Stimulated activated CD4-positive, alpha-beta T cell treated with anti-CD3 and anti-CD28 coated beads, Interleukin-12 subunit alpha, Interleukin-12 subunit beta, amount 100 ng/mL, for 48 hours (primary cell): ENCODE results near the gene DHTKD1.

Experiments
- DNase-seq, 3 donors: peaks; one replicate each; pipeline ENCODE4 v3.0.0-alpha.2; 2020; ENCODE audit warnings: low read depth in 2 of 3, low spot score in 1 of 3

The DHTKD1 gene, protein sequence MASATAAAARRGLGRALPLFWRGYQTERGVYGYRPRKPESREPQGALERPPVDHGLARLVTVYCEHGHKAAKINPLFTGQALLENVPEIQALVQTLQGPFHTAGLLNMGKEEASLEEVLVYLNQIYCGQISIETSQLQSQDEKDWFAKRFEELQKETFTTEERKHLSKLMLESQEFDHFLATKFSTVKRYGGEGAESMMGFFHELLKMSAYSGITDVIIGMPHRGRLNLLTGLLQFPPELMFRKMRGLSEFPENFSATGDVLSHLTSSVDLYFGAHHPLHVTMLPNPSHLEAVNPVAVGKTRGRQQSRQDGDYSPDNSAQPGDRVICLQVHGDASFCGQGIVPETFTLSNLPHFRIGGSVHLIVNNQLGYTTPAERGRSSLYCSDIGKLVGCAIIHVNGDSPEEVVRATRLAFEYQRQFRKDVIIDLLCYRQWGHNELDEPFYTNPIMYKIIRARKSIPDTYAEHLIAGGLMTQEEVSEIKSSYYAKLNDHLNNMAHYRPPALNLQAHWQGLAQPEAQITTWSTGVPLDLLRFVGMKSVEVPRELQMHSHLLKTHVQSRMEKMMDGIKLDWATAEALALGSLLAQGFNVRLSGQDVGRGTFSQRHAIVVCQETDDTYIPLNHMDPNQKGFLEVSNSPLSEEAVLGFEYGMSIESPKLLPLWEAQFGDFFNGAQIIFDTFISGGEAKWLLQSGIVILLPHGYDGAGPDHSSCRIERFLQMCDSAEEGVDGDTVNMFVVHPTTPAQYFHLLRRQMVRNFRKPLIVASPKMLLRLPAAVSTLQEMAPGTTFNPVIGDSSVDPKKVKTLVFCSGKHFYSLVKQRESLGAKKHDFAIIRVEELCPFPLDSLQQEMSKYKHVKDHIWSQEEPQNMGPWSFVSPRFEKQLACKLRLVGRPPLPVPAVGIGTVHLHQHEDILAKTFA

DNA sequence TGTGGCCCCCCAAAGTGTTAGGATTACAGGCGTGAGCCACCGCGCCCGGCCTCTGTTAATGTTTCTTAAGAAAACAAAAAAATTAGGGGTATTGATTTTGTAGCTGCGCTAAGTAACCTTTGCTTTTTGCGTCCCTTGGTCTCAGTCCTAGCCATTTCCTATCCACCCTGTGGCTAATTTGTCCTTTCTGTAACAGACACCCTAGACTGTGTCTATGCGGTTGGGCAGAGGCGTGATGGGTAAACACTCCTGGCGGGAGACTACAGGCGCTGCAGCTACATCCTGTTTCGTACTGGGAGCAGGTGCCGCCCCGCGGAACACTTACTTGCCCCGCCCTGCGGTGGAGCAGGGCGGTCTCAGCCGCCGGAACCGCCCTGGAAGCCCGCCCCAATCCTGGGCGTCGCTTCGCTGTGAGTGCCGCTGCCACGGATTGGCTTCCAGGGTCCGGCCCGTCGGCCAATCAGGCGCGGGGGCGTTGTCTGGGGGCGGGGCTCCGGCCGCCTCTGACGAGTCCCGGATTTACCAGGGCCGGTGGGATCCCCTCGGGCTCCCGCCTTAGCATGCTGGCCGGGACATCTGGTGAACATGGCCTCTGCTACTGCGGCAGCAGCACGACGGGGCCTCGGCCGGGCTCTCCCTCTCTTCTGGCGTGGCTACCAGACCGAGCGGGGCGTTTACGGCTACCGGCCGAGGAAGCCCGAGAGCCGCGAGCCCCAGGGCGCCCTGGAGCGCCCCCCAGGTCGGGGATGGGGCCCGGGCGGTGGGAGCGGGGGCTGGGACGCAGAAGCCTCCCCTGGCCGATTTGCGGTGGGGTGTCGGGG is at the start of gene DHTKD1:
Gene DHTKD1, plus strand, starts transcription at position 506 of the 821 bp plus-strand sequence. Its CDS starts 80 bp downstream, at position 586.
- peak; percentile 98 to 99 (median 99) for DNase-seq

DNA sequence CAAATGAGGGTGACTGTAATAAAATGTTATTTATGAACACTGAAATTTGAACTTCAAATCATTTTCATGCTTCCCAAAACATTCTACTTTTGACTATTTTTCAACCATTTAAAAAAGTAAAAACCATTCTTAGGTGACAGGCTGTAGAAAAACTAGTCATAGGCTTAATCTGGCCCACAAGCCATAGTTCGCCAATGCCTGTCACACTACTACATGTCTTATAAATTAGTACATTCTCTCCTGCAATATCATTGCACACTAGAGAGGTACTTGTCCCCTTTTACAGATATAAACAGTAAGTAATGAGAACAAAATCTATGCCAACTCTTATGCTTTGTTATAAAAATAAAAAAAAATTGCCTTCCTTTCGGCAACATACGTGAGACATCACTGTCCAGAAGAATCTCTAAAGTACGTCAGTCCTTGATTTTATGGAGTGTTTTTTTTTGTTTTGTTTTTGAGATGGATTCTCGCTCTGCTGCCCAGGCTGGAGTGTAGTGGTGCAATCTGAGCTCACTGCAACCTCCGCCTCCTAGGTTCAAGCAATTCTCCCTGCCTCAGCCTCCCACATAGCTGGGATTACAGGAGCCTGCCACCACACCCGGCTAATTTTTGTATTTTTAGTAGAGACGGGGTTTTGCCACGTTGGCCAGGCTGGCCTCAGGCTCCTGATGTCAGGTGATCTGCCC is 49.3 kb upstream of the DHTKD1 start:
- no peak for DNase-seq

- DNase-seq: no peak
Measured at GRCh38 chr10:12020574-12020973, 48.2 kb upstream of the DHTKD1 start.

GRCh38 chr10:12022580-12023257 is 46.0 kb upstream of the DHTKD1 start:
- DNase-seq: no peak

- DNase-seq: no peak
Measured at GRCh38 chr10:12025591-12025990, 43.2 kb upstream of the DHTKD1 start.

DNA sequence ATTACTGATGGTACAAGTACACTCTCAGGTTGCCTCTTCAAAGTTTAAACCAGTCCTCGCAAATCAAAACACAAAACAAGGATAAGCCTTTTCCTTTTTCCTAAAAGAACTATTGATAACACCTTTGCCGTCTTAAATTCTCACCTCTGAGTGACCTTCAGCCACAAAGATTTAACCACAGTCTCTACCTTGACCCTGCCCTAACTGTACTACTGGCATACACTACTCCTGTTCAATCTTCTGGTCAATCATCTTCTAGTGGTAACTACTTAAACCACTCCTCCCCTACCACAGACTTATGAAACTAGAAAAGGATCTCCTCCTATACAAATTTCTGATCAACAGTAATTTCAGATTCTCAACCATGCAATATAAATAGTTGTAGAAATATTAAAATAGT is 41.2 kb upstream of the DHTKD1 start:
- no peak for DNase-seq

GRCh38 chr10:12031404-12031803 is 37.4 kb upstream of the DHTKD1 start:
- no peak for DNase-seq

DNA sequence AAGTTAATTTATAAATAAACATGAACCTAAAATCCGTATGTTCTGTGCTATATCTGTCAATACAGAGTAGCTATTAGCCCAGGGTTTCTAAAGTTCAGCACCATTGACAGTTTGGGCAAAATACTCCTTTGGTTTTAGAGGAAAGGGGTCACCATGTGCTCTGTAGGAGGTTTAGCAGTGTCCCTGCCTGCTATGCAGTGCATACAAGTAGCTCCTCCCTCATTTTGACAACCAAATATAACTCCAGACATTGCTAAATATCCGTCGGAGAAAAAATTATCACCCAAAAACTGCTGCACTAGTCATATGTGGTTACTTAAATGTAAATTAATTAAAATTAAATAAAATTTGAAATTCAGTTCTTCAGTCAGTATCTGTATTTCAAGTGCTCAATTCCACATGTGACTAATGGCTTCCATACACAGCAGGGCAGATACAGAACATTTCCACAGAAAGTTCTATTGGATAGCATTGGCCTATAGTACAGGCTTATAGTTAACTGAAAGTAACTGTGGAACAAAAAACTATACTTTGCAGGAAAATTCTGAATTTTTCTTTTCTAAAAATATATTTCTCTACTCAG is 32.6 kb upstream of the DHTKD1 start:
- DNase-seq: no peak

DNA sequence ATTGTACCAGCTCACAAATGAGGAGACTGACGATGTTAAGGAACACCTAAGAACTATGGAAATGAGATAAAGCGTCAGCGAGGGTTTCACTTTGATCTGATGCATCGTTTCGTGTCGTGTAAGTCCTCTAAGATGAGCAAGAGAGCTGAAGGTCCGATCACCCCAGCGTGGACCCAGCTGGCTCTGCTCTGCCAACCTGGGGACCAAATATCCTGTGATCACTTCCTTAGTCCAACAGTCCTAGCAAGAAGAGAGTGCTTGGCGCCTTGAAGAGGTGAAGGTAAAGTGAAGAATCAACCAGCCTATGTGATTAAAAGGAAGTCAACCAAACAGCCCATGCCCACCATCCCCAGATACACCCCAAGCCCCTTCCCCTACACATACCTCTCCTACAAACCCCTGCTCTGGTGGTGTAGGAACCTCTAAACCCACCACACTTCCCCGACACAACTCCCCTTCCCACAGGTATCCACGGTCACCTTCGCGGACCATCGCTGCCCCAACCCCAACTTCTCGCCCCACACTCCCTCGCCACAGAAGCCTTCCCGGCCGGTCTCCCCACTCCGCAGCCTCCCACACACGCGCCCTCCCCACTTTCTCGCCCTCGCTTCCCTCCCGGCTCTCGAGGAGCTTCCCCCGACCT is 26.9 kb upstream of the DHTKD1 start:
- peak; percentile 18 to 31 (median 24) for DNase-seq

GRCh38 chr10:12042409-12042796 is 26.4 kb upstream of the DHTKD1 start:
- peak in 2 of 3 donors; percentile 22 to 38 for DNase-seq

- DNase-seq: peak; percentile 96 to 99 (median 97)
Measured at GRCh38 chr10:12042797-12043651, 25.7 kb upstream of the DHTKD1 start, which contains the start of gene UPF2. TSS of gene UPF2 (minus strand) at chr10:12042809. CDS start at chr10:12035423, 7,386 bp downstream.

- DNase-seq: no peak
Measured at GRCh38 chr10:12045596-12045995, 23.2 kb upstream of the DHTKD1 start.

GRCh38 chr10:12048547-12048946 is 20.2 kb upstream of the DHTKD1 start:
- DNase-seq: no peak

DNA sequence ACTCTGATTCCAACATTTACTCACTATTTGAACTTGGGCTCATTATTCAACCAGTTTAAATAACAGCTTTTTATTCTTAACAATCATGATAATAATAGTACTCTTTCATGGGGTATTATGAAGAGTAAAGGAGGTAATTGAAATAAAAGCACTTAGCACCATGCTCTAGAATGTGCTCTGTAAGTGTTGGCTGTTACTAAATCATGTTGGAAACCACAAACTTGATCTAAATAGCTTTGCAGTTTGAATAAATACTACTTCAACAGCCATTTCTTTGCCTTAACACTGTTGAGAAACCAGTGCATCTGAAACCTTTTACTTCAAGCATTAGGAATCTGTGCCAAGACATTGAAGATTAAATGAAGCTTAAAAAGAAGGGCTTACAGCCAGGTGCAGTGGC is 18.2 kb upstream of the DHTKD1 start:
- DNase-seq: no peak

DNA sequence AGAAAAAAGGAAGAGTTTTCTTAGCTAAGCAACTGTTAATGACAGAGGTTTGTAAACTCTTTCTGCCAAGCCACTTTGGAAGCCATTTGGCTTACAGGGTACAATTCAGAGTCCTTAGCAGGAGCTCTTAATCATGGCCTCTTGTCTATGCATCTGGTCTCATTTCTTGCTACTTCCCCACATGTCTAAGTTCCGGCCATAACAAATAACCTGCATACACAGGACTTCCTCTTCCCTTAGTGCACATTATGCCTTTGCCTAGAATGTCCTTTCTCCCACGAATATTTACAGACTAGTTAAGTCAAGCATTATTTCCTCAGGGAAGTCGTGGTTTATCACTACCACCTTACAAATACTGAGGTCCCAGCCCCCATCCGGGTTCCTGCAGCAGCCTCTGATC is 17.5 kb upstream of the DHTKD1 start:
- no peak for DNase-seq

- DNase-seq: no peak
Measured at GRCh38 chr10:12055732-12056131, 13.0 kb upstream of the DHTKD1 start.

DNA sequence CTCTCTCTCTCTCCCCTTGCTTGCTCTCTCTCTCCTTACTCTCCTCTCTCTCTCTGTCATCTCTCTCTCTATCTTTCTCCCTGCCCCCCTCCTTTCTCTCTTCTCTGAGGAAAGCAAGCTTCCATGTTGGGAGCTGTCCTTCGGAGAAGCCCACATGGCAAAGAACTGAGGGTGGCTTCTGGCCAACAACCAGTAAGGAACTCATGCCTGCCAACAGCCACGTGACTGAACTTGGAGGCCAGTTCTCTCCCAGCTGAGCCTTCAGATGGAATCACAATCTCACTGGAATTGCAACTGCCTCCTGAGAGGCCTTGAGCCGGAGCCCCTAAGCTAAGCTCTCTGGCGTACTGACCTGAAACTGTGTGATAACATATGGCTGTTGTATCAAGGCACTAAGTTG is 12.0 kb upstream of the DHTKD1 start:
- DNase-seq: no peak

GRCh38 chr10:12061124-12061523 is 7.6 kb upstream of the DHTKD1 start:
- DNase-seq: no peak
